Measurements from ENCODE around the gene DOCK6.

Gene DOCK6

DNA sequence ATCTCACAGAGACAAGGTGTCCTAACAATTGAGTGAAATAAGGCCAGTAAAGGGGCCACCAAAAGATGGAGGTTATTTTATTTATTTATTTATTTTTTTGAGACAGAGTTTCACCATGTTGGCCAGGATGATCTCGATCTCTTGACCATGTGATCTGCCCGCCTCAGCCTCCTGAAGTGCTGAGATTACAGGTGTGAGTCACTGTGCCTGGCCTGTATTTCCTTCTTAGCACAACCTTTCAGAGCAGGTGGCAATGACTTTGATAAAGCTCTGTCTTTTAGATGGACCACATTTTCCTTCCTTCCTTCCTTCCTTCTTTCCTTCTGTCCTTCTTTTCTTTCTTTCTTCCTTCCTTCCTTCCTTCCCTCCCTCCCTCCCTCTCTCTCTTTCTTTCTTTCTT lies 11.0 kb upstream of the DOCK6 start:
- DNase-seq: no peak

GRCh38 chr19:11269408-11269807 lies 7.1 kb upstream of the DOCK6 start:
- DNase-seq: no peak

GRCh38 chr19:11268783-11269267 lies 6.5 kb upstream of the DOCK6 start:
- no peak for DNase-seq

DNA sequence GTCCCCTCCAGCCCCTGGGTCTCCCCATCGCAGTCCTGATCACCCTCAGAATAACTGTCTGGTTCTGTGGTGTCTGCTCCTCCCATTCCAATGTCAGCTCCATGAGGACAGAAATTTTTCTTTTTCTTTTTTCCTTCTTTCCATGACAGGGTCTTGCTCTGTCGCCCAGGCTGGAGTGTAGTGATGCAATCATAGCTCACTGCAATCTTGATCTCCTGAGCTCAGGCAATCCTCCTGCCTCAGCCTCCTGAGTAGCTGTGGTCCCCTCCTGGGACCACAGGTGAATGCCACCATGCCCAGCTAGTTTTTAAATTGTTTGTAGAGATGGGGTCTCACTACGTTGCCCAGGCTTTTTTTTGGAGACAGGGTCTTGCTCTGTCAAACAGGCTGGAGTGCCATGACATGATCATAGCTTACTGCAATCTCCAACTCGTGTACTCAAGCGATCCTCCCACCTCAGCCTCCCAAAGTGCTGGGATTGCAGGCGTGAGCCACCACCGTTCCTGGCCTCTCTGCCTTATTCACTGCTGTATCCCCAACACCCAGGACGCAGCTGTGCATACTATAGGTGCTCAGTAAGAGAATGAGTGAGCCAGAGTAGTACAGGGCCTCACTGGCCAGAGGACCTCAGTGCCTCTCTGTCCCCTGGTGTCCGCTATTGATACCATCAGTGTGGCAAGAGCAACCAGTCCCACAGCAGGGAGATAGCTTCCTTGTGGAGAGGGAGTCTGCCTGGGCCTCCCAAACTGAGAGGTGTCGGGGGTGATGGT lies 5.2 kb upstream of the DOCK6 start:
- no peak for DNase-seq

GRCh38 chr19:11265785-11266236 lies 3.5 kb upstream of the DOCK6 start:
- no peak for DNase-seq

DNA sequence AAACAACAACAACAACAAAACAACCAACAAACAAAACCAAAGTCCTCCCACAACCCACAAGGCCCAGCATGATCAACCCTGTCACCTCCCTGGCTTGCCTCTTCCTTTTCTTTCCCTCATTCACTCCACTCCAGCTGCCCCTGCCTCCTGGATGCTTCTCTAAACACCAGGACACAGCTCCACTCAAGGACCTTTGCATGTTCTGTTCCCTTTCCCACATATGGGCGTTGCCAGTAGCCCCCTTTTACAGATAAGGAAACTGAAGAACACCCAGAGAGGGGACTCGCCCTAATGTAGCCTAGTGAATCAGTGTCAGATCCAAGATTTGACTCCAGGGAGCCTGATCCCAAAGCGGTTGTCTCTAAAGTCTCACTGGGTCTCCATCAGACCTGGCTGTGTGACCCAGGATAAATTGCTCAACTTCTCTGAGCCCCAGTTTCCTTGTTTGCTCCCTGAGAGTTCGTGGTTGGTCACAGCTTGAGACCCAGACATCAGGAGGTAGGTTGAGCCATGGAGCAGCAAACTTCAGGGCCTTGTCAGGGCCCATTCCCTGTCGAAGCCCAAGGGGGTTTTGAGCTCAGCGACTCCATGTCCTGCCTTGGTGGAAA lies 3.0 kb upstream of the DOCK6 start:
- no peak for DNase-seq

- no peak for DNase-seq
Measured at GRCh38 chr19:11264452-11265176, 2.3 kb upstream of the DOCK6 start.

DNA sequence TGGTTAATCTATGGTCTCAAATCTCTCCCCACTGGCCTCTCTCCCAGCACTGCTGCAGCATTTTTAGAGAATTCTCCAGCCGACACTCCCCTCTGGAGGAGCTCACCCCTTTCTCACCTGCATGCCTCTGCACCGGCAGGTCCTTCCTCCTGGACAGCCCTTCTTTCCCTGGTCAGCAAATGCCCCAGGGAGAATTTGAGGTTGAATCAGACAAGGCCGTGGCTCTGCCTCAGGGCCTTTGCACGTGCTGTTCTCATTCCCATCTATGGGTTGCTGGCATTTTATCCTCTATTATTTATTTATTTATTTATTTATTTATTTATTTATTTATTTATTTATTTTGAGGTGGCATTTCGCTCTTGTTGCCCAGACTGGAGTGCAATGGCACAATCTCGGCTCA lies 1.4 kb upstream of the DOCK6 start:
- DNase-seq: no peak

GRCh38 chr19:11261431-11261970 lies 823 bp downstream of the DOCK6 start:
- DNase-seq: no peak

GRCh38 chr19:11260996-11261395 lies 1.3 kb downstream of the DOCK6 start:
- DNase-seq: no peak

DNA sequence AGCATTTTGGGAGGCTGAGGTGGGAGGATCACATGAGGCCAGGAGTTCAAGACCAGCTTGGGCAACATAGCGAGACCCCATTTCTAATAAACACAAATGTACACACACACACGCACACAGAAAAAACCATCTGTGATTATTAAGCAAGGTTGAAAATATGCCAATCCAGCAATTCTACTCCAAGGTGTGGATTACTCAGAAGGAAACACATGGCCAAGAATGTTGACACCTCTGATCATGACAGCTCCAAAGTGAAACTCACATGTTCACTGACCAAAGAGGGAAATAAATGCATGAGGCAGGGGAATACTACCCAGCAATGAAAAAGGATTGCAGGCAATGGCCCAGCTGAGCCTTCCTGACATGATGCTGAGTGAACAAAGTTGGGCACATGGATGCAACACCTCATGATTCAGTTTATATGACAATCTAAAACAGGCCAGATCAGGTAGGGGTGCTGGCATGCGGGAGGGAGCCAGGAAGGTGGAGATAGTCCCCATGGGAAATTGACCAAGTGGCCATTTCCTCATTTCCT lies 4.4 kb downstream of the DOCK6 start:
- DNase-seq: no peak

- no peak for DNase-seq
Measured at GRCh38 chr19:11256189-11256588, 6.1 kb downstream of the DOCK6 start.

DNA sequence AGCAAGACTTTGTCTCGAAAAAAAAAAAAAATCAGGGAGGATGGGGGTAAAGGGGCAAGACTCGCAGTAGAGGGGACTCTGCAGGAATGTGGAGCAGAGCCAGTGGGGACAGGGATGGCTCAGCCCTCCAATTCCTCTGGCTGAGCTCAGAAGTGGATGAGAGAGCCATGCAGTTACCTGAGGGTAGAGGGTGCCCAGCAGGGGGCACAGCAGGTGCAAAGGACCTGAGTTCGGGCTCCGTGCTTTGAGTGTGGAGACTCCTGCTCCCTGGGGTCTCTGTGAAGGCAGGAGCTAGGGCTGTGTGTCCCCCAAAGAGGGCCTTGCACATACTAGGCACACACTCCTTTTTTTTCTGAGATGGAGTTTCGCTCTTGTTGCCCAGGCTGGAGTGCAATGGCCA lies 7.7 kb downstream of the DOCK6 start:
- no peak for DNase-seq

DNA sequence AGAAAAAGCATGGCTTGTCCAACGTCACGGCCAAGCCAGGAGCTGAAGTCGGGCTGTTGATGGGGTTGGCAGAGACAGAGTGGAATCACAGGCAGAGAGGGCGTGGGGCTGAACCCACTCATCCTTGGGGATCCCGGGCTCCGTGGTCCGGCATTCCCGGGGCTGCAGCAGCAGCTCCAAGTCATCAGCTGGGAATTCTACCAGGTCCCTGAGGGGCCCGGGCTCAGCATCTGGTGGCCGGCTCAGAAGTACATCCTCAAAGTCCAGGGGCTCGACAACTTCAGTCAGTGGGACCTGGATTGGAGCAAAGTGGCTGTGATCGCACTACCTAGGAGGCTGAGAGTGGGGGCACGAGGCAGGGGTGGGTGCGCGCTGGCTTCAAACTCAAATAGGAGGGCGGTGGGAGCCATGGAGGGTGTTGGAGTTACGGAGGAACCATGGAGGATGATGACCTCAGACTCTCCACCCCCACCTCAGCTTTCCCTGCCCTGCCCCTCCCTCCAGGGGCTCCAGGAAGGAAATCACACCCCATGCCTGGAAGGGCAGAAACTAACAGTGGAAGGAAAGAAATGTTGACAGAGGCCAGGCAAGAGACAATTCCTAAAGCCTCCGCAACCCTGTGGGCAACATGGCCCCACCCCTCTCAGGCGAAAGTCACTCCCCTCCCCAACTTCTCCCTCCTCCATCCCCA lies 9.5 kb downstream of the DOCK6 start:
- DNase-seq: no peak

DNA sequence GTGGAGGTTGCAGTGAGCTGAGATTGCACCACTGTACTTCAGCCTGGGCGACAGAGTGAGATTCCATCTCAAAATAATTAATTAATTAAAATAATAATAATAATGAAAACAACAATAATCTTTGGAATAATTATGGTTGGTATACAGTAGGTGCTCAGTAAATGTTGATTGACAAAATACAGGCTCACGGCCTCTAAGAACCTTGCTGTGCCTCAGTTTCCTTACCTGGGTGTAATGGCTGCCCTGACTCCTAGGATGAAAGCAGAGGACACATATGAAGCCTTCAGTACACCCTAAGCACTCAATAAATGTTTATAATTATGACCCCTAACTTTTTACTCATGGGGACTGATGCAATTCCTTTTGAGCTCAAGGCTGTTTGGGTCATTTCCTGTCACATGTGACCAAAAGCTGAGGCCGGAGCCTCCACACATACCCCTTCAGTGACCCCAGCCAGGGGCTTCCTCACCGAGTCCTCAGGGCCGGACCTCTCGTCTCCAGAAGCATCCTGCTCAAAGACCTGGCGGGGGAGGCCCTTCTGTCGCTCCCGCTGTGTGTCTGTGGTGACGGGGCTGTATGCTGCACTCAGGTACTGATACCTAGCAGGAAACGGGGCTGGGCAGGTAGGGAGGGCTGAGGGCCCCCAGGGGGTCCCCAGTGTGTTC lies 10.5 kb downstream of the DOCK6 start:
- no peak for DNase-seq

GRCh38 chr19:11251217-11251616 lies 11.1 kb downstream of the DOCK6 start:
- DNase-seq: no peak

DNA sequence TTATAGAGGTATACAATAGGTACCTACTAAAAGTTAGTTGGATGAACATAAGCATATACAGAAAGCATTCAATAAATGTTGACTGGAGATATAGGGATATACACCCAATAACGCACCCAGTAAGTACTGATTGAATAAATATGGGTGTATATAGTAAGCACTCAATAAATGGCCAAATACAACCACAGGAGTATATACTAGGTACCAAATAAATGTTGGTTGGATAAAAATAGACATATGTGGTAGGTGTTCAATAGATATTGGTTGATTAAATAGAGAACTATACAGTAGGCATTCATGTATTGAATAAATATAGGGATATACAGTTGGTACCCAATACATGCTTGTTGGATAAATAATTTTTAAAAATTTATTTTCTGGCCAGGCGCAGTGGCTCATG lies 13.5 kb downstream of the DOCK6 start:
- no peak for DNase-seq

DNA sequence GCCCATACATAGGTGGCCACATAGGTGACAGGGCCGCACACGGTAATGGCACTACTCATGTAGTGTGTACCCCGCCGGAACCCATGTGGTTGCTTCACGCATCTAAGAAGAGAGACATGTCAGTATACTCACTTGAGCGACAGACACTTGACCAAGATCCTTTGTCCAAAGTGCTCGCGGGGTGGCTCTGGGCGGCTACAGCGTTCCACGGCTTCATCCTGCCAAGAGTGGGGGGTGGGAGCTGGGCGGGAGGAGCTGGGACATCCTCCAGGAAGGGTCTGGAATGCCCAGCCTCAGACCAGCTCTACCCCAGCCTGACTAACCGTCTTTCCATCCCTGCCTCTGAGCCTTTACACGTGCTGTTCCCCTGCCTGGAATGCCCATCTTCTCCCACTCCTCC lies 14.4 kb downstream of the DOCK6 start:
- DNase-seq: no peak

DNA sequence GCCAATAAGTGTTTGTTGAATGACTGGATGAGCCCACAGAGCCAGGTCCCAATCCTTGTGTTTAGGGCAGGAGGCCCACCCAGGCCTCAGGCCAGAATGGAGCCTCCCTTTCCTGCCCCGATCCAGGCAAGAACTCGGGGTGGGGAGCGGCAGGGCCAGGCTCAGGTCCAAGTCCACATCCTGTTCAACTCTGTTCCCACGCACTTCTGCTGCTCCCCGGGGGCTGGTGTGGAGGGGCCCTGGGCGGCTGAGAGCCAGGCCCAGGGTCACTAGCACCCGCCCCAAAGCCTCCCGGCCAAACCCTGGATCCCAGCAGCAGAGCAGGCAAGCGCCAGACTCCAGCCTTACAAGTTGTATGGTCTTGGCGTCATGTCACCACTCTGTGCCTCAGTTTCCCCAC lies 14.9 kb downstream of the DOCK6 start:
- DNase-seq: no peak

DNA sequence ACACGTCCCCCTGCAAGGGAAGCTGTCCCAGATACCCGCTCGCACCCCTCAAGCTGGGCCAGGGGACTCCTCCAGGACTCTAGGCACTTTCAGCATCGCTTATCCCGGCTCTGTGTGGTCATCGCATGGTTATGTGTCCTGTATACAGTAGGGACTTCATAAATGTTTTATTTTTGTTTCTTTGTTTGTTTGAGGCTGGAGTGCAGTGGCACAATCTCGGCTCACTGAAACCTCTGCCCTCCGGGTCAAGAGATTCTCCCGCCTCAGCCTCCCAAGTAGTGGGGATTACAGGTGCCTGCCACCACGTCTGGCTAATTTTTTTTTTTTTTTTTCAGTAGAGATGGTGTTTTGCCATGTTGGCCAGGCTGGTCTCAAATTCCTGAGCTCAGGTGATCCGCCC lies 15.4 kb downstream of the DOCK6 start:
- no peak for DNase-seq

DNA sequence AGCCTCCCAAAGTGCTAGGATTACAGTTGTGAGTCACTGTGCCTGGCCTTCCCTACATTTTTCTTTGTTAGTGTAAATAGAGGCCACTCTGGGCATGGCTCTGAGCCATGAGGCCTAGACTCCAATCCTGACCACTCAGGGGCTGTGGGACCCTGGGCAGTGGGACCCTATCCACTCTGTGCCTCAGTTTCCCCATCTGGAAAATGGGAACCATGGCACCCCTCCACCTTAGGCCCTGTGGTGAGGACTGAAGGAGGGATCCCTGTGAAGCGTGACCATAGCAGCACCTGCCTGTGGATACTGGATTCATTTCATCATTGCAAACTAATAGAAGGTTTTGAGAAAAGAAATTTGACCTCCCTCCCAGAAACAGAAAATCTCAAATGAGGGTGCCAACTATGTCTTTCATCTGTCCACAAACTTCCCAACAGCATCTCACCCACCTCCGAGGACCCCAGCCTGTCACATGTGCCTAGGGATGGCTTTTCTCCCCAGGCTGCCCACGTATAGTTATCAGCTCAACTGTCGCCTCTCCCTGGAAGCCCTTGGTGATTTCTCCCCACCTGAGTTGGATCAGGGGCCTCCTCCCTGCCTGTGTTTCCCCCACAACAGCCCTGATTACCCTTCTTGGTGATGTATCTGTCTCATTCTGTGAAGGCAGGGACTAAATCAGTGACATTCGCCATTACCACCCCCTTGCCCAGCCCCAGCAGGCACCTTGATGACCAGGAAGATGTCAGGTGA lies 17.3 kb downstream of the DOCK6 start:
- DNase-seq: no peak

GRCh38 chr19:11243798-11244169 lies 18.5 kb downstream of the DOCK6 start:
- DNase-seq: no peak

All from NCI-H1436 (cell line).